Central memory CD8-positive, alpha-beta T cell (primary cell): ENCODE results near the gene TH.

Source experiments
- ATAC-seq: fragments of 150-1000 bp; cut with Tn5 transposase; replicated peaks from 2 replicates; pipeline ENCODE4 v1.10.0; 2022; ENCODE audit warnings: mild to moderate bottlenecking, moderate FRiP score, moderate number of reproducible peaks; ENCODE audit not compliant: poor library complexity, severe bottlenecking; ENCODE audit errors: extremely low read depth
- DNase-seq, 2 donors: peaks; one replicate each; pipeline ENCODE4 v3.0.0; 2021; ENCODE audit warnings: low spot score in 2 of 2
- H3K27ac Mint-ChIP-seq: one replicate; pipeline ENCODE4 v1.8.0; 2022; ENCODE audit warnings: low read depth, mild to moderate bottlenecking, moderate library complexity, mixed read lengths
- H3K27me3 Mint-ChIP-seq: one replicate; pipeline ENCODE4 v1.8.0; 2022; ENCODE audit warnings: mixed read lengths
- H3K36me3 Mint-ChIP-seq: one replicate; pipeline ENCODE4 v1.8.0; 2022; ENCODE audit warnings: mild to moderate bottlenecking, moderate library complexity, mixed read lengths; ENCODE audit not compliant: insufficient read depth
- H3K4me1 Mint-ChIP-seq: one replicate; pipeline ENCODE4 v1.8.0; 2022; ENCODE audit warnings: mixed read lengths
- H3K4me3 Mint-ChIP-seq: one replicate; pipeline ENCODE4 v1.8.0; 2022; ENCODE audit warnings: mild to moderate bottlenecking, moderate library complexity, mixed read lengths
- H3K9me3 Mint-ChIP-seq: one replicate; pipeline ENCODE4 v1.8.0; 2022; ENCODE audit warnings: mixed read lengths

Gene TH

DNA sequence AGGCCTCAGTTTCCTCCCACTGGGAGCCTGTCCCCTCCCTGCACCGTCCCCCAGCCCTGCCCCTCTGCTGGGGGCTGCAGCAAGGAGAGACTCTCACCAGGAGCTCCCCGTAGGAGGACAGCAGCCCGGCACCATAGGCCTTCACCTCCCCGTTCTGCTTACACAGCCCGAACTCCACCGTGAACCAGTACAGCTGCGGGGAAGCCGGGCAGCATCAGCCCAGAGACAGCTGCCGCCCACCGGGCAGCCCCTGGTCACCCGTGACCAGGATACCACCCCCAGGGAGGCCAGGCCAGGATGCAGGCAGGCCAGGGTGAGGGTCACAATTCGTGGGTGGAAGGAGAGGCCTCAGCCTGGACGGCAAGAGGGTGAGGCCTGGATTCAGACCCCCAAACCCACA, 6.0 kb downstream of the TH start:
- H3K4me1 Mint-ChIP-seq, result no peaks in the 10 kb centered on the region
- no peaks in the 10 kb centered on the region for H3K9me3 Mint-ChIP-seq
- no peaks in the 10 kb centered on the region for H3K27me3 Mint-ChIP-seq
- DNase-seq (no peak), ATAC-seq (no peak)
- H3K27ac Mint-ChIP-seq, result no peak overlapping the region
- no peak overlapping the region for H3K4me3 Mint-ChIP-seq
- no peaks in the 10 kb centered on the region for H3K36me3 Mint-ChIP-seq

- H3K9me3 Mint-ChIP-seq, result no peaks in the 10 kb centered on the region
- no peaks in the 10 kb centered on the region for H3K36me3 Mint-ChIP-seq
- ATAC-seq (no peak), DNase-seq (no peak)
- no peaks in the 10 kb centered on the region for H3K27me3 Mint-ChIP-seq
- H3K4me3 Mint-ChIP-seq, result no peak overlapping the region
- H3K27ac Mint-ChIP-seq, result no peak overlapping the region
- no peaks in the 10 kb centered on the region for H3K4me1 Mint-ChIP-seq
Observed at GRCh38 chr11:2164861-2165555, 6.6 kb downstream of the TH start.

DNA sequence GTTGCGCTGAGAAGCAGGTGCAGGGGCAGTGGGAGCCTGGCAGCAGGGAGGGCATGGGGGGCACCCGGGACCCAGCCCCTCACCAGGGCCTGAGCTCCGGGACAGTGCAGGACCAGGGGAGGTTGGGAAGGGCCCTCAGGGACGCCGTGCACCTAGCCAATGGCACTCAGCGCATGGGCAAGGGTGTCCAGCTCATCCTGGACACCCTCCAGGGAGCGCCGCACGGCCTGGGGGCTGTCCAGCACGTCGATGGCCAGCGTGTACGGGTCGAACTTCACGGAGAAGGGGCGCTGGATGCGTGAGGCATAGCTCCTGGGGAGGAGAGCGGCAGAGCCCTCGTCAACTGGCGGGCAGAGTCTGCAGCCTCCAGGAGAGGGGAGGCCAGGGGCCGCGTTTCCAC, 7.5 kb downstream of the TH start:
- Mint-ChIP-seq H3K27me3 (no peaks in the 10 kb centered on the region), H3K27ac (no peak overlapping the region), H3K4me1 (no peaks in the 10 kb centered on the region), H3K36me3 (no peaks in the 10 kb centered on the region), H3K9me3 (no peaks in the 10 kb centered on the region), H3K4me3 (no peak overlapping the region)
- no peak for DNase-seq
- no peak for ATAC-seq

GRCh38 chr11:2163428-2163978, 8.1 kb downstream of the TH start:
- ATAC-seq, result no peak
- Mint-ChIP-seq H3K36me3 (no peaks in the 10 kb centered on the region), H3K27ac (no peak overlapping the region), H3K9me3 (no peaks in the 10 kb centered on the region), H3K4me3 (no peak overlapping the region), H3K27me3 (no peaks in the 10 kb centered on the region), H3K4me1 (no peaks in the 10 kb centered on the region)
- DNase-seq, result no peak

- Mint-ChIP-seq H3K9me3 (no peaks in the 10 kb centered on the region), H3K4me1 (no peaks in the 10 kb centered on the region), H3K4me3 (no peak within 1 kb of the TSS), H3K36me3 (no peaks in the 10 kb centered on the region), H3K27ac (no peak within 1 kb of the TSS), H3K27me3 (peaks cover 6% of the 10 kb centered on the region)
- ATAC-seq, result no peak
- no peak for DNase-seq
Observed at GRCh38 chr11:2160736-2161259, 10.8 kb downstream of the TH start, which contains the start of gene INS. Gene INS (minus strand): TSS chr11:2161209. CDS start chr11:2160971, 238 bp downstream.

DNA sequence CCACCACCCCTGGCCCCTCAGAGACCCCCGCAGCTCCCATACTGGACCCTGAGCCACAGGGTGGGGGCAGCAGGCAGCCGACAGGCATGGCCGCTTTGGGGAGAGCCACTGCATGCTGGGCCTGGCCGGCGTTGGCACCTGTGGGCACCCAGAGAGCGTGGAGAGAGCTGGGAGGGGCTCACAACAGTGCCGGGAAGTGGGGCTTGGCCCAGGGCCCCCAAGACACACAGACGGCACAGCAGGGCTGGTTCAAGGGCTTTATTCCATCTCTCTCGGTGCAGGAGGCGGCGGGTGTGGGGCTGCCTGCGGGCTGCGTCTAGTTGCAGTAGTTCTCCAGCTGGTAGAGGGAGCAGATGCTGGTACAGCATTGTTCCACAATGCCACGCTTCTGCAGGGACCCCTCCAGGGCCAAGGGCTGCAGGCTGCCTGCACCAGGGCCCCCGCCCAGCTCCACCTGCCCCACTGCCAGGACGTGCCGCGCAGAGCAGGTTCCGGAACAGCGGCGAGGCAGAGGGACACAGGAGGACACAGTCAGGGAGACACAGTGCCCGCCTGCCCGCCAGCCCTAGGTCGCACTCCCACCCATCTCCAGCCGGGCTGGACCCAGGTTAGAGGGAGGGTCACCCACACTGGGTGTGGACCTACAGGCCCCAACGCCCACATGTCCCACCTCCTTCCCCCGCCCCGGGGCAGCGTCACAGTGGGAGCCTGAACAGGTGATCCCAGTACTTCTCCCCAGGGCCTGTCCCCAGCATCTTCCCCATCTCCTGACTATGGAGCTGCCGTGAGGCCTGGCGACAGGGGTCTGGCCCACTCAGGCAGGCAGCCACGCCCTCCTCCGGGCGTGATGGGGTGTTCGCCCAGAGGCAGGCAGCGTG, 11.8 kb downstream of the TH start:
- ATAC-seq, result no peak
- no peak overlapping the region for H3K4me3 Mint-ChIP-seq
- no peak for DNase-seq
- H3K4me1 Mint-ChIP-seq, result no peaks in the 10 kb centered on the region
- H3K27ac Mint-ChIP-seq, result no peak overlapping the region
- H3K27me3 Mint-ChIP-seq, result peaks cover 6% of the 10 kb centered on the region
- no peaks in the 10 kb centered on the region for H3K9me3 Mint-ChIP-seq
- no peaks in the 10 kb centered on the region for H3K36me3 Mint-ChIP-seq

DNA sequence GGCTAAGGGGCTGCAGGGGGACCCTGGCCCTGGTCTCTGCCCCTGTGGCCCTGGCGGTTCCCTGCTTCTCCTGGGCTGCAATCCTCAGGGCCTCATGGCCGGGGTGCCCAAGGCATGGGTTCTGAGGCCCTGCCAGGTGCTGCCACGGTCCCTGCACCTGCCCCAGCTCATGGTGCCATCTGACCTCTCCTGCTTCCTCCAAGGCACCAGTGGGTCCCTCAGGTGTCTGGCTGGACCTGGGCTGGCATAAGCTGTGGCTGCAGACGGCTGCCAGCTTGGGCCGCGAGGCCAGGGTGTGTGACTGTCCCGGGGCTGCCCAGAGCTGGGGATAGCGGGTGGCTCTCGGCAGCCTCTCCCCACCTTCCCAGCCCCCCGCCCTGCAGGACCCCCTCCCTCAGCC, 12.6 kb downstream of the TH start:
- no peak overlapping the region for H3K4me3 Mint-ChIP-seq
- DNase-seq (no peak), ATAC-seq (no peak)
- H3K9me3 Mint-ChIP-seq, result no peaks in the 10 kb centered on the region
- no peaks in the 10 kb centered on the region for H3K4me1 Mint-ChIP-seq
- no peaks in the 10 kb centered on the region for H3K36me3 Mint-ChIP-seq
- no peak overlapping the region for H3K27ac Mint-ChIP-seq
- H3K27me3 Mint-ChIP-seq, result peaks cover 6% of the 10 kb centered on the region

GRCh38 chr11:2158296-2158737, 13.3 kb downstream of the TH start:
- H3K27ac Mint-ChIP-seq, result no peak overlapping the region
- no peaks in the 10 kb centered on the region for H3K36me3 Mint-ChIP-seq
- no peaks in the 10 kb centered on the region for H3K9me3 Mint-ChIP-seq
- no peak for DNase-seq
- no peak for ATAC-seq
- no peak overlapping the region for H3K4me3 Mint-ChIP-seq
- no peaks in the 10 kb centered on the region for H3K4me1 Mint-ChIP-seq
- H3K27me3 Mint-ChIP-seq, result peaks cover 6% of the 10 kb centered on the region

DNA sequence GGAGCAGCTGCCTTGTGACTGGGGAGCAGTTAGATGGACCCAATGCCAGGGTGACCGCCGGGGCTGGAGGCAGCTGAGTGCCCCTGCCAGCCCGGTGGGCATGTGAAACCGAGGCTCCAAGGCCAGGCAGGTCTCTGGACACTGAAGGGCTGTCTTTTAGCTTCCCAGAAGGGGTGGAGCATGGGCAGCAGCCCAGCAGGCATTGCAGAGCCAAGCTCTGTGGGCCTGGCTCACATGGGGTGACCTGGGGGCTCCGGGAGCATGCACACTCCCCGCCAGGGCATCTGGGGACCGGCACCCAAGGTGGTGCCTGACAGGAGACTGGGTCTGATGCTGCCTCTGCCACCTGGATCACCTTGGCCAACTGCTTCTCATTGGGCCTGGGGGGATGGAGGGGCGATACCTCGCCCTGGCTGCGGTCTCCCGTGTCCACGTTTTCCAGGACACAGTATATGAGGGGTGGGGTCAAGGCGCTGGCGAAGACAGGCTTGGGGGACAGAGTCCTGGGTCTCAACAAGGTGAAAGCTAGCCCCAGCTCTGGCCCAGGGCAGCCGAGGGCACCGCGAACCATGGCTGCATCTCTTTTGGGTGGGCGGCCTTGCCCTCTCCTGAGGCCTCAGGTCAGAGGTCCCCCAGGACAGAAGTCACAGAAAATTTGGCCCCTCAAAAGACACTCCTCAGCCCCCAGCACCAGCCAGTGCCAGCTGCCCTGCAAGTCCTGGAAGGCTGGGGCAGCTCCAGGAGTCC, 14.1 kb downstream of the TH start:
- ATAC-seq, result no peak
- no peaks in the 10 kb centered on the region for H3K36me3 Mint-ChIP-seq
- DNase-seq, result no peak
- H3K27ac Mint-ChIP-seq, result no peak overlapping the region
- no peaks in the 10 kb centered on the region for H3K4me1 Mint-ChIP-seq
- H3K27me3 Mint-ChIP-seq, result peaks cover 6% of the 10 kb centered on the region
- no peaks in the 10 kb centered on the region for H3K9me3 Mint-ChIP-seq
- no peak overlapping the region for H3K4me3 Mint-ChIP-seq

DNA sequence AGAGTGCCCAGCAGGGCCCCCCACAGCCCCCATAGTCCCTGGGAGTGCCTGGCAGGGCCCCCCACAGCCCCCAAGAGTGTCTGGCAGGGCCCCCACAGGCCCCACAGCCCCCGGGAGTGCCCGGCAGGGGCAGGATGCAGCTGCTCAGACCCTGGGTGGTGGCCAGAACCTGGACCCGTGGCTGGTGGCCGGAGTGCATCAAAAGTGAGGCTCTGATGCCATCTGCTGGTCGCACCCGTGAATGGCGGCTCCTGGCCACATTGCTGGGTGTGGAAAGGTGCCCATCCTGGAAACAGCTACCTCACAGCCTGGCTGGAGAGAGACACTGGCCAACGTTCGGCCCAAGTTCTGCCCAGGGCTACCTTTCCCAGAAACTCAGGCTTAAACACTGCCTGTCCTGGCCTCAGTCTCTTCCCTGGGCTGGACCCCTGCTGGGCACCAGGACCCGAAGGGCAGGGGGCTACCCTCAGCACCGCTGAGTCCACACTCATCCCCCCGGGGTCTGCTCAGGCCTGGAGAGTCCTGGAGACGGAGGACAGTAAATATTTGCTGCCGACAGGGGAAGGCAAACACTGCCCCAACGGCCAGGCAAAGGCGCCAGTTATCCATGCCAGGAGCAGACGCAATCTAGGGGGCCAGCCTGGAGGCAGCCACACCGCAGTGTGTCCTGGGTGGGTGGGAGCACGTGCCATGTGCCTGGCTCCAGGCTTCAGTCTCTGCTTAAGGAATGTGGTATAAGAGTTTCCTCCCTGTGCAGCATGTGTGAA, 15.0 kb downstream of the TH start:
- Mint-ChIP-seq H3K36me3 (no peaks in the 10 kb centered on the region), H3K4me1 (peaks cover 7% of the 10 kb centered on the region), H3K27me3 (peaks cover 6% of the 10 kb centered on the region), H3K4me3 (no peak overlapping the region), H3K9me3 (no peaks in the 10 kb centered on the region), H3K27ac (no peak overlapping the region)
- ATAC-seq (no peak), DNase-seq (peak; percentile 40 to 42)

GRCh38 chr11:2155511-2155910, 16.1 kb downstream of the TH start:
- DNase-seq (no peak), ATAC-seq (no peak)
- no peak overlapping the region for H3K4me3 Mint-ChIP-seq
- peaks cover 14% of the 10 kb centered on the region for H3K4me1 Mint-ChIP-seq
- H3K27me3 Mint-ChIP-seq, result peaks cover 15% of the 10 kb centered on the region
- no peaks in the 10 kb centered on the region for H3K36me3 Mint-ChIP-seq
- no peak overlapping the region for H3K27ac Mint-ChIP-seq
- no peaks in the 10 kb centered on the region for H3K9me3 Mint-ChIP-seq

DNA sequence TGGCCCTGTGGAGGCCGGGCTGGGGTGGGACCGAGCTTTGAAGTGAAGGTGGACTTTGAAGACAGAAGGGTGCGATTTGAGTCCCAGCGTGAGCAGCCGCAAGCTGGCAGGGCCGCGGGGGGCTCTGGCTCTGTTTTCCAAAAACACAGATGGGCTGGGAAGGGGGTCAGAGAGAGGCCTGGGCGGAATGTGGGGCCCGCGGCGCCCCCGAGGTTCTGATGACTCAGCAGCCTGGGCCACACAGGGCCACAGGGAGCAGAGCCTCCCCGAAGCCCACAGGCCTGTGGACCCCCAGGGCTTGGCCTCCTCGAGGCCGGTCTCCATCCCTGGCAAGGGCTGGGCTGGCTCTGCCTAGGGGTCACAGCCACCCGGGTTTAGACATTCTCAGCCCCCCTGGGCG, 16.7 kb downstream of the TH start:
- ATAC-seq (no peak), DNase-seq (no peak)
- Mint-ChIP-seq H3K36me3 (no peaks in the 10 kb centered on the region), H3K27ac (no peak overlapping the region), H3K27me3 (peaks cover 21% of the 10 kb centered on the region), H3K9me3 (no peaks in the 10 kb centered on the region), H3K4me3 (no peak overlapping the region), H3K4me1 (peaks cover 14% of the 10 kb centered on the region)
